ENCODE measurements around the gene RGS10.
A peak's percentile ranks its signal among the peaks of the same experiment; 100 is the strongest.

RGS10 gene

GRCh38 chr10:119452396-119452795 is 90.1 kb downstream of the RGS10 start:
- Histone ChIP-seq H3K4me3 (ENCODE audit: low read depth, low read length) (no peak overlapping the region), H3K9me3 (ENCODE audit: control insufficient read depth, insufficient read depth, low read depth, low read length) (no peaks in the 10 kb centered on the region), H3K4me1 (ENCODE audit: control insufficient read depth, insufficient read depth, low read length) (no peaks in the 10 kb centered on the region), H3K36me3 (ENCODE audit: control insufficient read depth in 2 of 2, insufficient read depth in 1 of 2, low read length in 2 of 2) (no peaks in the 10 kb centered on the region), H3K27ac (ENCODE audit: extremely low read depth, low read depth, low read length) (no peak overlapping the region)
- CTCF ChIA-PET = interaction anchor here (0.5 to 0.6 kb wide), 2 partner anchors 37 to 155 kb away, joined by 3 to 5 read pairs; no protein-coding TSS in a partner anchor
- TF ChIP-seq ZNF792 (tag by site-specific recombination; IDR thresholded peaks at IDR 0.05) = no peak
- no peak for TF ChIP-seq ZNF146 (tag by site-specific recombination; IDR thresholded peaks at IDR 0.05)
- no peak for TF ChIP-seq SP2 (tag by site-specific recombination; IDR thresholded peaks at IDR 0.05)
- TF ChIP-seq ZNF585B (tag by site-specific recombination; IDR thresholded peaks at IDR 0.05) = no peak
- no peak for TF ChIP-seq KLF16 (tag by site-specific recombination; IDR thresholded peaks at IDR 0.05)
- TF ChIP-seq ZIC2 (tag by site-specific recombination; IDR thresholded peaks at IDR 0.05) = no peak
- TF ChIP-seq ZNF24 (tag by site-specific recombination; IDR thresholded peaks at IDR 0.05) = no peak
- no peak for TF ChIP-seq ZNF830 (tag by site-specific recombination; IDR thresholded peaks at IDR 0.05; ENCODE audit: low read depth)
- no peak for TF ChIP-seq ZBTB8A (tag by site-specific recombination; IDR thresholded peaks at IDR 0.05)
- TF ChIP-seq GLIS1 (tag by site-specific recombination; IDR thresholded peaks at IDR 0.05) = no peak
- TF ChIP-seq TRIM28 (IDR thresholded peaks at IDR 0.05; ENCODE audit: borderline replicate concordance, low read length) = no peak
- TF ChIP-seq ZNF449 (tag by site-specific recombination; IDR thresholded peaks at IDR 0.05) = no peak
- TF ChIP-seq CTCF (tag by site-specific recombination; IDR thresholded peaks at IDR 0.05) = no peak
- POLR2A ChIA-PET = no interaction called here

GRCh38 chr10:119451300-119451896 is 91.1 kb downstream of the RGS10 start:
- Histone ChIP-seq H3K4me1 (ENCODE audit: control insufficient read depth, insufficient read depth, low read length) (no peaks in the 10 kb centered on the region), H3K36me3 (ENCODE audit: control insufficient read depth in 2 of 2, insufficient read depth in 1 of 2, low read length in 2 of 2) (no peaks in the 10 kb centered on the region), H3K4me3 (ENCODE audit: low read depth, low read length) (no peak overlapping the region), H3K9me3 (ENCODE audit: control insufficient read depth, insufficient read depth, low read depth, low read length) (no peaks in the 10 kb centered on the region), H3K27ac (ENCODE audit: extremely low read depth, low read depth, low read length) (no peak overlapping the region)
- POLR2A ChIA-PET = no interaction called here
- CTCF ChIA-PET = interaction anchor here (0.7 kb wide), 1 partner anchor 312 kb away, joined by 3 read pairs; no protein-coding TSS in a partner anchor
- TF ChIP-seq ZNF560 (tag by site-specific recombination; IDR thresholded peaks at IDR 0.05; ENCODE audit: borderline replicate concordance) (no peak), ZFP69B (tag by site-specific recombination; IDR thresholded peaks at IDR 0.05) (peak; percentile 60), ZNF449 (tag by site-specific recombination; IDR thresholded peaks at IDR 0.05) (no peak), ZNF692 (tag by site-specific recombination; IDR thresholded peaks at IDR 0.05) (peak; percentile 82)

Measured in HEK293 (cell line).